ENCODE data around the gene PCSK5.
A peak's percentile ranks its signal among the peaks of the same experiment; 100 is the strongest.

Gene PCSK5

DNA sequence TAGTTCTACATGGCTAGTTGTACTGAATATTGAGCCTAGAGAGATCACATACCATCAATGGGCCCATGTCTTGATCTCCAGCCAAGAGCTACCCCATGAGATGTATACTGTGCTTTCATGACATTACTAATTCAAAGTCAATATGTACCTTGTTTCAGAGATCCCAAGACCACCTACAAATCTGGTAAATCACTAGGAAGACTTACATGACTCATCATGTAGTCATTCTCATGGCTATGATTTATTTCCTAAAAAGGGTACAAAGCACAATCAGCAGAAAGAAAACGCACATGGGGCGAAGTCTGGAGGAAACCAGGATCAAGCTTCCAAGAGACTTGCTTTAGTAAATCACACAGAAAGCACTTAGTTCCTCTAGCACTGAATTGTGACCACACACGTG, 103.0 kb downstream of the PCSK5 start:
- peak; percentile 81 for DNase-seq (ENCODE audit: low read depth)
- H3K4me3 ChIP-seq (ENCODE audit: low read depth, low read length) = no peak overlapping the region

DNA sequence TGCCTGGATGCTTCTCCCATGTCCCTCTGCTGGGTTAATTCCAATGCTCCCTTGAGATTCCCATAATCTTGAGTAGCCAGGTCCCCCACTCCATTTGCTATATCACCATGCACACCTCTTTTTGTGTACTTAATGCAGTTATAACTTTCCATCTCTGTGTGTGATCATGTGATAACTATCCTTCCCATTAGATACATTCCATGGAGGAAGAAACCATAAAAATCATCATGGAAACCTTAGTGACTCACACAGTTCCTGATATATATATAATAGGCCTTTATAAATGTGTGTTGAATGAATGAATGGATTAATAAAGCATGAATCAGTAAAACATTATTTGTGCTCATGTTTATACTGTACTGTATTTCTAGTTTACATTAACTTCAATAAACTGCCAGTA, 104.6 kb downstream of the PCSK5 start:
- no peak for DNase-seq (ENCODE audit: low read depth)
- H3K4me3 ChIP-seq (ENCODE audit: low read depth, low read length) = no peak overlapping the region

DNA sequence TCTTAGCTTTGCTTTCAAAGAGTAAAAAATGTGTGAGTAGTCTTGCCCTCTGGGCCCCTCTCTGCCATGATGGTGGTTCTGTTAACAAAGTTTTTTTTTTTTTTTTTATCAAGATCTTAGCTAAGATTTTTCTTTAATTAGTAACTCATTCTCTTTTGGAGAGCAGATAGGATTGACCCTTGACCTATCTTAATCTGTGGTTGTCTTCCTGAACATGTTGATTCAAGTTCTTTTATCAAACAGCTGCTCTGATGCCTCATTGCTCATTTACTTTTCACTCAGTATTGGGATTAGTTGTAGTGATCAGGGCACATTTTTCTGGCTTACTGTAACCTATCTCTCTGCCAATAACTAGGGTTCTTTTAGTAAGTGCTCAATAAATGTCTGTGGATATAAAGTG, 106.3 kb downstream of the PCSK5 start:
- H3K4me3 ChIP-seq (ENCODE audit: low read depth, low read length) = no peak overlapping the region
- no peak for DNase-seq (ENCODE audit: low read depth)

DNA sequence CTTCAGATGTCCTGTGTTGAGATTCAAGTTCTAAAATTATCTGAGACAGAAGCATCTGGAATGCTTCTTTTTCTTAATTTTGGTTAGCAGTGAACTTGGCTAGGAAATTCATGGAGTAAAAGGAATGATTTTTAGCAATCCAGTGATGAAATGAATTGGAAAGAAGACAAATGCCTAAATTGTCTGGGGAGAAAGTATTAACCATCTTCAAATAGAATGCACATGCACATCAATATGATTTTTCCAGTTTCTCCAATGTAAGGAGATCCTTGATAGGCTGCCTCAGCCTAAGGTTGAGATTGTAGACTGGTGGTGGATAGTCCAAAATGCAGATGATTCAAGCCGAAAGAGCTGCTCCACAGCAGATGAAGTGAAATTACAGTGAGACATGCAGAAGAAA, 106.7 kb downstream of the PCSK5 start:
- no peak for DNase-seq (ENCODE audit: low read depth)
- no peak overlapping the region for H3K4me3 ChIP-seq (ENCODE audit: low read depth, low read length)

DNA sequence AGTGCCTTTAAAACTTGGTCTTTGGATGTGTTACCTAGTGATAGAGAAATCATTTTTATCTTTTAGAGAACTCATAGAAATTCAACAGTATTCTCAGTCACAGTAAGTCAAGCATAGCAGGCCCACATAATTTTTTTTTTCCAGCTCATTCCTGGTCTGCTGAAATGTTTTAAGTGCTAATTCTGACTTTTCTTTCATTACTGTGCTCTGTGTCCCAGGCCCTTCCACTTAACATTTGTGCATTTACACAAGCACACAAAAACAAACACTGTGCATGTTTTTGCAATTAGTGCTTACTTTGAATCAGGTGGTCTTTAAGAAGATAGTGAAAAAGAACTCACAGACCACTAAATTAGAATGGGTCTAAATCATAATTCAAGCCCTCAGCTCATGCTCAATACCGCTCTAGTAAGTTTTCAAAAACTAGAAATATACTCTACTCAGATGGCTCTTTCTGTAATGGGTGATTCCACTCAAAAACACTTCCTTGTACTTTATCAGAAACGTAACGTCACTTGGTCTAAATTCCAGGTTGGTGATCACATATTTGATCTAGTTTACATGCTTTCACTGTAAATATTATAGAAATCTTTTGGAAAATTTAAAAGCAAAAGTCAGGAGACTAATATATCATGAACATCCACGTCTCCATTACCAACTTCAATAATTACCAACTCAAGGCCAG, 107.8 kb downstream of the PCSK5 start:
- H3K4me3 ChIP-seq (ENCODE audit: low read depth, low read length) = no peak overlapping the region
- DNase-seq (ENCODE audit: low read depth) = no peak

DNA sequence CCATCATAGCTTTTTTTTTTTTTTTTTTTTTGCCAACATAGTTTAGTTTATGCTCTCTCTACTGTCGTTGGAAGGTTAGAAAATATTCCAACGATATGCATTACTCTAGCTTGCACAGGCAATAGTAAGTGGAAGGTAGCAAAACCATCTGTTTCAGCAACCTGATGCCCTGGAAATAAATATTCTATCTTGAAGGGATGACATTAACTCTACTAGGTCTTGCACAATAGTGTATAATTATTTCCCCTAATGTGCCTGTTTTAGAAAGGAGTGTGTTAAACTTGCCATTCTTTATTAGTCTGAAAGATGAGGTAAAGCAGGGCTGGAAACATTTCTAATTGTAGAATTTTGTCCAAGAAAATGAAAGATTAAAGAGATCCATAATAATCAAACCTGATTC, 111.0 kb downstream of the PCSK5 start:
- no peak overlapping the region for H3K4me3 ChIP-seq (ENCODE audit: low read depth, low read length)
- no peak for DNase-seq (ENCODE audit: low read depth)

DNA sequence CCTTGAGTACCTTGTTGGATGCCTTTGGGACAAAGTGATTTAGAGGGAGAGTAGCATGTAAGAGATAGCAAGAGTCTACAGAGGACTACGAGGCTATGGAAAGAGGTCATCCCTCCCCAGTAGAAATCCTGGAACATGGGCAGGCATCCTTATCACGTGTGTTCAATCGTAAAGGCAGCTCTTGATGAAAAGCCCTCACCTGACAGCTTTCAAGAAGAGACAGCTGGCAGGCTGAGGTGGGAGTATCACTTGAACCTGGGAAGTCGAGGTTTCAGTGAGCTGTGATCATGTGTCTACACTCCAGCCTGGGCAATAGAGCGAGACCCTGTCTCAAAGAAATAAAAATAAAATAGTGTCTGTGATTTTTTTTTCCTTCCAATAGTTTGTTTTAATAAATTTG, 112.6 kb downstream of the PCSK5 start:
- DNase-seq (ENCODE audit: low read depth) = no peak
- H3K4me3 ChIP-seq (ENCODE audit: low read depth, low read length) = no peak overlapping the region

DNA sequence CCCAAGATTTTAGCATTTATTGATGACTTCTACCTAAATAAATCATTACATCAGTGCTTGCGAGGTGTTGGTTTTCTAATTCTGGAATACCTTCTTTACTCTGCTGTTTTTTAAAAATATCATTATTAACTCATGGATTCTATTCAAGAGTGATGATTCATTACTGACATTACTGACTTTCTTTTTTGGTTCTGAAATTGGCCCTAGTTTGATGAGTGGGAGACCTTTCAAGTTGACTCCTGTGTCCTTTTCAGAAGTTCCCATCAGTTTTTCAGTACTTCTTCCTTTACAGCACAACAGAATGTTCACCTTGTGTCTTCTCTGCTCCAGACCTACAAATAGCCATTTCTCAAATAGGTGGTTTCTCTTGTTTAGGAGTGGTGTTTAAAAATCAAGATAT, 114.1 kb downstream of the PCSK5 start:
- H3K4me3 ChIP-seq (ENCODE audit: low read depth, low read length) = no peak overlapping the region
- no peak for DNase-seq (ENCODE audit: low read depth)

DNA sequence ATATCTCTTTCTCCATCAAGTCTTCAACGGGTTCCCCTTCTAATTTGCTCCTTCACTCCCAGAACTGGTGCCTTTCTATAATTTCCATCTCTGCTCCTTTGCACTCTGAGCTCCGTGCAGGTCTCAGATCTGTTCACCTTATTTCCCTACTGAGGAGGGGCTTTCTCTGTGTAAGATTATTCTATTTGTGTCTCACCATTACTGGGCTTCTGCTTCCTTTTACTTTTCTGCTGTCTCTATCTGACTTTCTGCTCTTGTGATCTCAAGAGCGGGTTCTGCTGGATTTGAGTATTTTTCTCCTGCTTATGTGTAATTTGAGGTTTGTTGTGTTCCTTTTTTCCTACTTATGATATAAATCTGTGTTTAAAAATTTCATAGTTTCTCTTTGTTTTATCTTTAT, 117.5 kb downstream of the PCSK5 start:
- no peak for DNase-seq (ENCODE audit: low read depth)
- H3K4me3 ChIP-seq (ENCODE audit: low read depth, low read length) = no peak overlapping the region

DNA sequence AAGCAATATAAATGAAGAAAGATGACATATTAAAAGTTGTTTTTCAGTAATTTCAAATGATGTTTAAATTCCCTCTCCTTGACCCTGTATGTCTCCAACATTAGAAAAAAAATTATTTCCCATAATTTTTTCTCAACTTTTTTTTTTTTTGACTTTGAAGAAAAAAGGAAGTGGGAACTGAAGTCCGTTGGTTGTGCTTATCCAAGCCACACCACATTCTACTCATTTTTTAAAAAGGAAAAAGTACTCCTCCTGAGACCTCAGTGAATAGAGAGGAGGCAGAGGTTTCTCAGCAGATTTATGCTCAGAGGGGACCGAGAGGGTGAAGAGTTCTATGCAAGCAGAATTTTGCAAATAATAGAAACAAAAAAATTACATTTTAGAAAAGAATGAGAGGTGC, 123.3 kb downstream of the PCSK5 start:
- DNase-seq (ENCODE audit: low read depth) = no peak
- H3K4me3 ChIP-seq (ENCODE audit: low read depth, low read length) = no peak overlapping the region

DNA sequence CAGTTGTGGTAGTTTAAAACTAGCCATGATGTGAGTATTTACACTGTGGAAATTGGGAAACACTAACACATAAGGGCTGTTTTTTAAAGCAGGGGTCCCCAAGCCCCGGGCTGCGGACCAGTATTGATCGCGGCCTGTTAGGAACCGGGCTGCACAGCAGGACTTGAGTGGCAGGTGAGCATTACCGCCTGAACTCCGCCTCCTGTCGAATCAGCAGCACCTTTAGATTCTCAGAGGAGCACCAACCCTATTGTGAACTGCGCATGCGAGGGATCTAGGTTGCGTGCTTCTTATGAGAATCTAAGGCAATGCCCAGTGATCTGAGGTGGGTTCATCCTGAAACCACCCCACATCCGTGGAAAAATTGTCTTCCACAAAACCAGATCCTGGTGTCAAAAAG, 127.8 kb downstream of the PCSK5 start:
- DNase-seq (ENCODE audit: low read depth) = no peak
- H3K4me3 ChIP-seq (ENCODE audit: low read depth, low read length) = no peak overlapping the region

DNA sequence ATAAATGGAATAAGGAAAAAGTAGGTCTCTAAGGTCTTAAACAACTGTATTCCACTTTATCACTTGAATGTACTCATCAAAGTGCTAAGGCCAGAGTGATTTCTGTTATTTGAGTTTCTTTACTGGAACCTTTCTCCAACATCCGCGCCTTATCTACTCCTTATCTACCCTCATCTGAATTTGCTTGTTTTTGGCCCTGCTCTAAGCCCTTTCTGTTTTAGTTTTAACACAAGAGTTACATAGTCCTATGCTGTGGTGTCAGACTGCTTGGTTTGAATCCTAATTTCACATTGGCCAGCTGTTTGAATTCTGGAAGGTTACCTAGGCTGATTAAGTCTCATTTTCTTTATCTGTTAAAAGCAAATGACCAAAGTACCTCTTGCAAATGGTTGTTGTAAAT, 128.3 kb downstream of the PCSK5 start:
- no peak for DNase-seq (ENCODE audit: low read depth)
- no peak overlapping the region for H3K4me3 ChIP-seq (ENCODE audit: low read depth, low read length)

DNA sequence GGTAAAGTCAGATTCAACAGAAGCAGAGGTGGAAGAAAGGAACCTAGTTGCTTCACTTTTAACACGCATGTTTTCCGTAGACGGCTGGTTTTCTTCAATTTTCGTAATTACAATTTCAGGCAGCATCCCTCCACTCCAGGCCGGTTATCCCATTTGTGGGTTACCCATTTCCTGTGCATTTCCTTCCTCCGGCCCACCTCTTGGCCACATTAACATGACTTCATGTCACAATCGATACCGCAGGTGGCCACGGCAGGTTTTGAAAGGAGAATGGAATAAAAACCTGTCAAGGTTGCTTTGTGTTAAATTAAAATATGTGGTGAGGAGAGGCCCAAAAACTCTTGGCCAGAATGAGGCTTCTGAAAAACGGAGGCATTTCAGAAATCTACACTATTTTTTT, 130.2 kb downstream of the PCSK5 start:
- DNase-seq (ENCODE audit: low read depth) = no peak
- H3K4me3 ChIP-seq (ENCODE audit: low read depth, low read length) = no peak overlapping the region

DNA sequence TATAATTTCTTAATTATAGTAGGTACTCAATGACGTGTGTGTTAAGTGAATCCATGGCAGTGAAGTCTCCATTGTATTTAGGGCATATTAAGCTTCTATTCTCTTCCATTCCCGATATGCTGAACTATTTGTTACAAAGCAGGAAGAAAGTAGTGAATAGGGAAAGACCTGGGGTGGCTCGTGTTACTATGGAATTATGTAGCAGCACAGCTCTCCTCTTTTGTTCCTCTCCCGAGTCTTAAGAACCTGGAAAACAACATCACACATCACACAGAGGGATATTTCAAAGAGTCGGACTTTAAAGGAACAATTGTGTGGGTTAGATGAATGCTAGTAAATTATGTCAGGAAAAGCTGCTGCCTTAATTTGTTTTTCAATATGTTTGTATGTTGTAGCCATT, 131.8 kb downstream of the PCSK5 start:
- DNase-seq (ENCODE audit: low read depth) = no peak
- H3K4me3 ChIP-seq (ENCODE audit: low read depth, low read length) = no peak overlapping the region

DNA sequence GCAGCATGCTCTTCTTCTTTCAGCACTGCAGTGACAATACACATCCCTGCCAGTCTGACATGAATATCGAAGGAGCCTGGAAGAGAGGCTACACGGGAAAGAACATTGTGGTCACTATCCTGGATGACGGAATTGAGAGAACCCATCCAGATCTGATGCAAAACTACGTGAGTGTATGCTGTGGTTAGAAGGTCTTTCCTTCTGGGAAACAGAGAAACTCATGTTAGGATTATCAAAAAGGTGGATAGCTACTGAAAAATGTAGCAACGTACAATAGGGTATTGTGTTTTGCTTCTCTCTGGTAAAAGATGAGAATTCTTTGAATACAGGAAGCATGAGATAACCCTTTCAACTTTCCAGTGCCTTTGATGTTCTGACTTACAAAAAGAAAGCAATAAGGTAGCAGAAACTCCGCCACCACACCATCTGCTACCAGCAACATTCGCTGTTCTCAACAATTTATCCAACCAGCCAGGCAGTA, 133.3 kb downstream of the PCSK5 start:
- DNase-seq (ENCODE audit: low read depth) = no peak
- H3K4me3 ChIP-seq (ENCODE audit: low read depth, low read length) = no peak overlapping the region

DNA sequence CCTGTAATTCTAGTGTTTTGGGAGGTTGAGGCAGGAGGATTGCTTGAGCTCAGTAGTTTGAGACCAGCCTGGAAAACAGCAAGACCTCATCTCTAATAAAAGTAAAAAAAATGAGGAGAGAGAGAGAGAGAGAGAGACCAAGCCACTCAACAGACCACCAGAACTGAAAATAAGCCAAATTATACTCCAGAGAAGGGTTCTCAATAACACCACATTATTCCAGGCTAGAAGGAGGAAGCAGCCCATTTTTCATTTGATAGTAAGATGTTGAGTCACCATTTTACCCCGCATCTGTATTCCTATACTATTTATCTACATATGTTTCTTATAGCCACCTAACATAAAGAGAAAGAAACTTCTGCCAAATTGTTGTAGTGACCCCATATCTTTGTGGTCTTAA, 134.8 kb downstream of the PCSK5 start:
- no peak for DNase-seq (ENCODE audit: low read depth)
- H3K4me3 ChIP-seq (ENCODE audit: low read depth, low read length) = no peak overlapping the region

DNA sequence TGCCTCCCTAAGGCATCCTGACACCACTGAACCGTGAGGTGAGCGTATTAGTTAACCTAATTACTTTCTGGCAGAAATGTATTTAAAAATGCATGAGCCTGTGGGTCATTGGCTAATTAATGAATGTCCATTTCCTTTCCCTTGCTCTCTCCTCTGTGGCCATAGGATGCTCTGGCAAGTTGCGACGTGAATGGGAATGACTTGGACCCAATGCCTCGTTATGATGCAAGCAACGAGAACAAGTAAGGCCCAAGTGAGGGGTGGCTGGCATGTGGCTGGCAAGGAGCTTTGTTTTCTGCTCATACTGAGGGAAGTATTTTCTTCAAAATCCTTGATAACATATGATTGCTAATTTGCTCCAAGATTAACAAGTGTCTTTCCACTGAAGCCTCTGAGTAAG, 136.3 kb downstream of the PCSK5 start:
- no peak overlapping the region for H3K4me3 ChIP-seq (ENCODE audit: low read depth, low read length)
- no peak for DNase-seq (ENCODE audit: low read depth)

DNA sequence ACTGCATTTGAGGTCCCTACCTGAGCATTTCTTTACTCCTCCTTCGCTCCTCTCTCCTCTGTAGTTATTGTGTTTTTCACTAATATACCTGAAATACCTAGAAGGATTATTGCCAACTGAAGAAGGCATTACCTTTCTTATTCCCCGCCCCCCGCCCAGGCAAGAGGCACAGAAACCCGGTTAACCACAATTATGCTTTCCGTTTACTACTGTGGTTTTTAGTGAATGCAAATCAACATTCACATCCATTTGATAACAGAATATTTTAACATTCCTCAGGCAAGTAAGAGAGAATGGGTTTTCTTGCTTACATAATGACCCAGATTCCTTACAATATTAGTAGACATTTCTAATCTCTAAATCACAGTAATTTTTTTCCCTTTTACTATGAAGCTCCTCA, 136.9 kb downstream of the PCSK5 start:
- DNase-seq (ENCODE audit: low read depth) = no peak
- no peak overlapping the region for H3K4me3 ChIP-seq (ENCODE audit: low read depth, low read length)

DNA sequence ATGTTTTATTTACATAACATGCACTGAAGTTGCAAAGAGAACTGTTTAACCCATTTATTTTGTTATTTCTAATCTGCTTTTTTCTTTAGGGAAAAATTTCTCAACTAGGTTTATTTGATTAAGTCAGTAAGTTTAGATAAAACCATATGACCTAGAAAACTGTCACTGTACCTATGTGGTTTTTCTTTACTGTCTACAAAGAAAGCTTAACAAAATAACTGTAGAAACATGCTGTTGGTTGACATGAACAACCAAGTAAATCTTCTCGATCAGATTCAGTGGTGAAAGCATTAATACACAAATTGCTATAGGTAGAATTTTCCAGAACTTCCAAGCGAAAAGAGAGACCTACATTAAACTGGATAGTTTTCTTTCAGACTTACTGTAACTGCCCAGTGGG, 137.4 kb downstream of the PCSK5 start:
- no peak overlapping the region for H3K4me3 ChIP-seq (ENCODE audit: low read depth, low read length)
- no peak for DNase-seq (ENCODE audit: low read depth)

DNA sequence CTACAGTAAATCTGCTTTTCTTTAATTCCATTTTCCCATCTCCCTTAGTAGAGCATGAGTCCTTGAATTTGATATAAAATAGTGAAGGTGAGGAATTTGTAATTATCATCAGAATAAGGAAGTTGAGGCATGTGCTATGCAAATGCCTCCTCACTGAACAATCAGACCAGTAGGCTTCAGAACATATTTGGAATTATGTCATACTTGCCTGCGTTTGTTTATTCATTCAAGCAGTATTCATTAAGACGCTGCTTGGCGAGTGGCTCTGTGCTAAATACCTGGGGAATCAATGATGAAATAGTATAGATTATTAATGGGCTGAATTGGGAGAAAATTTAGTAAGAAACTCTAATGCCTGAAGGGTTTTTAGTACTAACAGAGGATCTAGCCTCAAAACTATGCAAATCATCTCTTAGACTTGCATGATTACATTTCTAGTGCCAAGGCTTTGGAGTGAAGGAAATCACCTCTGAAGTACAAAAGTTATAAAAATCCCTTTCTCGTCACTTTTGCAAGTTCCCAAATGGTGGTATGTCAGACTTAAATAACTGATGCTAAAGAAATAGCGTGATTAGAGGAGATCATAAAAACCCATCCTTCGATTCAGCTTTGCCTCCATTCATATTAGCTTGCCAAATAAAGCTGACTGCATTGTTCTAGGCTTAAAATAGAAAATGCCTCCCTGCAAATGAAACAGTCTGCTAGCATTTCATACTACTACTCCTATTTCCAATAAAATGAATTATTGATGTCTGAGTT, 141.7 kb downstream of the PCSK5 start:
- no peak for DNase-seq (ENCODE audit: low read depth)
- no peak overlapping the region for H3K4me3 ChIP-seq (ENCODE audit: low read depth, low read length)

DNA sequence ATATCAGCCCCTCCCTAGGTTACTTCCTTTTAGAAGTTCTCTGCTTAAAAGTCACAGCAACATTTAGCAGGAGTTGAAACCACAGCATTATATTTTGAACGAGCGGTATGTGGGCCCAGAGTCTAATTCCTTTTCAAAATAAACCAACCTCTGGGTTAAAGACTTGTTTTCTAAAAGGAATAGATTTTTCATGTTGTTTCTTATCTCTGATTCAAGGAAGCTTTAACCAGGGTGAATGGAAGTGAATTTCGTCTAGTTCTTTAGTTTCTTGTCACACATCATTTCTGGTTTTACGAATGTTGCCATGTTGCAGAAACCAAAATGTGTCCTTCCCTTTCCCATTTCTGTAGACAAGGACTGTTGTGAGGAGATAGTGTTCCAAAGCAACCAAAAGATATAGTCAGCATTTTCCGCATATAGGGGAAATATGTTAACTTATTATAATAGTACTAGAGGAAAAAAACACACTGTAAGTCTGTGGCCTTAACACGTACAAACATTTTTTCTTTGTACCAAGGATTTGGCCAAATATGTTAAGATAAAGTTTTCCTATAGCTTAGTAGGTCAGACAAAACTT, 142.4 kb downstream of the PCSK5 start:
- H3K4me3 ChIP-seq (ENCODE audit: low read depth, low read length) = no peak overlapping the region
- no peak for DNase-seq (ENCODE audit: low read depth)

Data from skeletal muscle cell (primary cell).